ENCODE results near the gene CLDN1. TPM values are rescaled to one million over a fixed set of nuclear protein-coding genes. Genes with fewer than 3 reads are reported as not detected.

Gene CLDN1
- total and polyA plus RNA-seq, 2 of the 8 experiments (the other 6 are each of a cell fraction or from before 2014, with no cell fraction given) = 3.1 to 6.1 TPM

DNA sequence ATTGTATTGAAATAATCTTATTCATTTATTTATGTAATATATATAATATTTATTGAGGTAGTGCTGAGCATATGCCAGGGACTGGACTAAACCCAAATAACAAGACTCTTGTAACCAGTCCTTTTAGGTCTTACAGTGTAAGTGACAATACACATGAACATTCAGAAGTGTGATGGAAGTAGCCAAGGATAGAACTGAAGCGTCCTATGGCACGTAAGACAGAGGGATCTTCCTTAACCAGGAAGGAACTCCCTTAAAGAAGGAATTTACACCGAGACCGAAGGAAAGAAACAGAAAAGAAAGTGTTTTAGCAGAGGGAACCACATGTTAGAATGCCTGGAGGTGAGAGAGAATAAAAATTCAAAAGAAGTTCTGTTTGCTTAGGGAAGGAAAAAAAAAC lies 23.6 kb upstream of the CLDN1 start:
- Histone ChIP-seq H3K27me3 (replicated peaks in 1 of 4; ENCODE audit: control insufficient read depth in 3 of 4, extremely low read depth in 1 of 4, insufficient read depth in 3 of 4, low read length in 3 of 4) (no peaks in the 10 kb centered on the region), H3K23me2 (ENCODE audit: low read depth, low read length) (no peaks in the 10 kb centered on the region), H3K23ac (ENCODE audit: insufficient read length) (no peak overlapping the region), H3K9ac (replicated peaks in 1 of 4; ENCODE audit: extremely low read depth in 1 of 4, low read depth in 3 of 4, low read length in 3 of 4) (no peak overlapping the region), H3K4me3 (ENCODE audit: extremely low read depth in 1 of 4, insufficient read depth in 2 of 4, low read depth in 3 of 4, low read length in 4 of 4) (no peak overlapping the region), H2BK120ac (replicated peaks; ENCODE audit: low read depth, low read length) (no peak overlapping the region), H3K56ac (replicated peaks; ENCODE audit: insufficient read length, low read depth, low read length) (no peak overlapping the region), H3K36me3 (ENCODE audit: control insufficient read depth in 2 of 4, insufficient read depth in 4 of 4, low read length in 3 of 4) (no peaks in the 10 kb centered on the region), H2BK12ac (ENCODE audit: low read depth, low read length) (no peak overlapping the region), H3K4me1 (replicated peaks in 1 of 4; ENCODE audit: control insufficient read depth in 3 of 4, insufficient read depth in 4 of 4, low read length in 3 of 4) (no peaks in the 10 kb centered on the region), H3K9me3 (ENCODE audit: insufficient read depth in 2 of 2, low read depth in 1 of 2, low read length in 1 of 2) (no peaks in the 10 kb centered on the region), H2BK15ac (ENCODE audit: low read length) (no peak overlapping the region), H4K8ac (ENCODE audit: extremely low read depth, insufficient read depth, low read length) (no peak overlapping the region), H3K27ac (ENCODE audit: low read depth, low read length) (no peak overlapping the region), H3K14ac (ENCODE audit: insufficient read length) (no peak overlapping the region), H4K5ac (ENCODE audit: insufficient read length, low read depth, low read length) (no peak overlapping the region), H3K18ac (ENCODE audit: extremely low read depth, low read length) (no peak overlapping the region), H2BK20ac (ENCODE audit: low read length) (no peak overlapping the region), H4K20me1 (replicated peaks in 1 of 2; ENCODE audit: control insufficient read depth in 1 of 2, insufficient read depth in 2 of 2, low read length in 2 of 2) (no peaks in the 10 kb centered on the region), H3K79me2 (ENCODE audit: control insufficient read depth in 1 of 2, insufficient read depth in 2 of 2, low read length in 2 of 2) (no peaks in the 10 kb centered on the region), H2AFZ (ENCODE audit: low read length) (no peak overlapping the region), H3K4ac (replicated peaks; ENCODE audit: insufficient read length, low read depth, low read length) (no peak overlapping the region), H3K4me2 (ENCODE audit: insufficient read depth in 1 of 2, low read depth in 2 of 2, low read length in 2 of 2) (no peak overlapping the region), H2AK5ac (ENCODE audit: low read depth, low read length) (no peak overlapping the region), H4K91ac (replicated peaks; ENCODE audit: insufficient read length, low read length) (no peak overlapping the region), H3K79me1 (ENCODE audit: low read depth, low read length) (no peaks in the 10 kb centered on the region), H2BK5ac (ENCODE audit: low read depth, low read length) (no peak overlapping the region)
- POLR2A ChIA-PET (ENCODE audit: partially characterized antibody) = no interaction called here
- FAIRE-seq = no peak
- 94% methylated on average over 4 of the region's 4 CpGs; no CpG with 5 or more reads in 1 of the 2 experiments for WGBS, 2 experiments (ENCODE audit: extremely low coverage in 1 of 2, insufficient coverage in 1 of 2, insufficient read length in 1 of 2, insufficient replicate concordance in 2 of 2, low coverage in 1 of 2, low lambda C conversion rate in 2 of 2, missing lambda C conversion rate in 1 of 2)
- CTCF ChIA-PET (ENCODE audit: partially characterized antibody) = interaction anchor here (0.9 to 1.5 kb wide), 2 partner anchors 38 to 78 kb away, joined by 3 to 5 read pairs; no protein-coding TSS in a partner anchor
- DNase-seq (ENCODE audit: low read depth in 1 of 2, low spot score in 2 of 2) = no peak
- TF ChIP-seq EP300 (IDR thresholded peaks at IDR 0.05; ENCODE audit: borderline replicate concordance in 1 of 2, low read depth in 2 of 2, low read length in 2 of 2) (no peak), KDM1A (IDR thresholded peaks at IDR 0.05; ENCODE audit: borderline replicate concordance, low read length) (no peak), EGR1 (IDR thresholded peaks at IDR 0.05; ENCODE audit: borderline replicate concordance, low read depth, low read length) (no peak), YY1 (IDR thresholded peaks at IDR 0.05; ENCODE audit: low read depth, low read length) (no peak), EZH2 (IDR thresholded peaks at IDR 0.05; ENCODE audit: low read depth, low read length, severe bottlenecking) (no peak), TAF7 (optimal IDR thresholded peaks at IDR 0.05; ENCODE audit: borderline replicate concordance, low read depth, low read length) (no peak), MAX (IDR thresholded peaks at IDR 0.05) (no peak), POLR2A (IDR thresholded peaks at IDR 0.05; ENCODE audit: control extremely low read depth in 1 of 2, low read depth in 2 of 2, low read length in 2 of 2) (no peak), RBBP5 (IDR thresholded peaks at IDR 0.05; ENCODE audit: borderline replicate concordance, low read depth, low read length) (no peak), GTF2F1 (IDR thresholded peaks at IDR 0.05; ENCODE audit: borderline replicate concordance, low read depth, low read length) (no peak), NRF1 (IDR thresholded peaks at IDR 0.05; ENCODE audit: low read depth, low read length) (no peak), TCF12 (IDR thresholded peaks at IDR 0.05; ENCODE audit: low read depth, low read length) (no peak), JUN (IDR thresholded peaks at IDR 0.05; ENCODE audit: low read depth, low read length) (no peak), SRF (IDR thresholded peaks at IDR 0.05; ENCODE audit: low read depth, low read length) (no peak), BCL11A (IDR thresholded peaks at IDR 0.05; ENCODE audit: low read depth in 2 of 2, low read length in 2 of 2) (no peak)

Measured in H1 (cell line).